GM12873 (cell line): ENCODE results near the gene COL20A1.

Experiments
- TF ChIP-seq, protein P1 (sequence below): IDR thresholded peaks from 2 replicates; pipeline ENCODE4 v1.5.1; 2012; ENCODE audit warnings: low read depth, mild to moderate bottlenecking, moderate library complexity, low read length, control low read depth; ENCODE audit not compliant: insufficient read depth; ENCODE audit errors: missing control alignments

The COL20A1 gene

DNA sequence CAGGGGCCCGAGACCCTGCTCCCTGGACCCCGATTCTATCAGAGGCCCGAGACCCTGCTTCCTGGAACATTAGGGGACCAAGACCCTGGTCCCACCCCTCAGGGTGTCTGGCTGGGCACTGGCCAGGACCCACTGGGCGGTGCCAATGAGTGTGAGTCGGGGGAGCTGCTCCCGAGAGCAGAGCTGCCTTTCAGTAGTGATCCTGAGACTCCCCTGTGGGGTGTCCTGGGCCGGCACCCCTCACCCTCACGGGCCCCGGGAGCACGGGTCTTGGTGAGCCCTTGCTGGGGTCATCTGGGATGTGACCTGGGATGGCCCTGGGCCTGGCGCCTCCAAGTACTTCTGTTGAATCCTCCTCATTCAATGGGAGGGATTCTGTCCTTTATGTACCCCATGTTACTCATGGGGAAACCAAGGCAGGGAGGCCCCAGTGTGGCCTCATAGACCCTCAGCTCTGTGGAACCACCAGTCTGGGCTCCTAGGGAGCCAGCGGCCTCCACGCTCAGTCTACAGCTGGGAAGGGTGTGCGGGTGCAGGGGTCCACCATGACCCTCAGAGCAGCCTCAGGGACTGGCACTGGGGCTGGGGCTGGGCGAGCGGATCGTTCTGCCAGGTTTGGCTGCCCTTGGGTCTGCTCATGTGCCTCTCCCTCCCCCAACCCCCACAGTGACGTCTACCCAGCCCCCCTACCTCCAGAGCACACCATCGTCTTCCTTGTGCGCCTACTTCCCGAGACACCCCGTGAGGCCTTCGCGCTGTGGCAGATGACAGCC is 25.6 kb downstream of the COL20A1 start:
- TF ChIP-seq, protein P1, sequence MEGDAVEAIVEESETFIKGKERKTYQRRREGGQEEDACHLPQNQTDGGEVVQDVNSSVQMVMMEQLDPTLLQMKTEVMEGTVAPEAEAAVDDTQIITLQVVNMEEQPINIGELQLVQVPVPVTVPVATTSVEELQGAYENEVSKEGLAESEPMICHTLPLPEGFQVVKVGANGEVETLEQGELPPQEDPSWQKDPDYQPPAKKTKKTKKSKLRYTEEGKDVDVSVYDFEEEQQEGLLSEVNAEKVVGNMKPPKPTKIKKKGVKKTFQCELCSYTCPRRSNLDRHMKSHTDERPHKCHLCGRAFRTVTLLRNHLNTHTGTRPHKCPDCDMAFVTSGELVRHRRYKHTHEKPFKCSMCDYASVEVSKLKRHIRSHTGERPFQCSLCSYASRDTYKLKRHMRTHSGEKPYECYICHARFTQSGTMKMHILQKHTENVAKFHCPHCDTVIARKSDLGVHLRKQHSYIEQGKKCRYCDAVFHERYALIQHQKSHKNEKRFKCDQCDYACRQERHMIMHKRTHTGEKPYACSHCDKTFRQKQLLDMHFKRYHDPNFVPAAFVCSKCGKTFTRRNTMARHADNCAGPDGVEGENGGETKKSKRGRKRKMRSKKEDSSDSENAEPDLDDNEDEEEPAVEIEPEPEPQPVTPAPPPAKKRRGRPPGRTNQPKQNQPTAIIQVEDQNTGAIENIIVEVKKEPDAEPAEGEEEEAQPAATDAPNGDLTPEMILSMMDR: no peak

DNA sequence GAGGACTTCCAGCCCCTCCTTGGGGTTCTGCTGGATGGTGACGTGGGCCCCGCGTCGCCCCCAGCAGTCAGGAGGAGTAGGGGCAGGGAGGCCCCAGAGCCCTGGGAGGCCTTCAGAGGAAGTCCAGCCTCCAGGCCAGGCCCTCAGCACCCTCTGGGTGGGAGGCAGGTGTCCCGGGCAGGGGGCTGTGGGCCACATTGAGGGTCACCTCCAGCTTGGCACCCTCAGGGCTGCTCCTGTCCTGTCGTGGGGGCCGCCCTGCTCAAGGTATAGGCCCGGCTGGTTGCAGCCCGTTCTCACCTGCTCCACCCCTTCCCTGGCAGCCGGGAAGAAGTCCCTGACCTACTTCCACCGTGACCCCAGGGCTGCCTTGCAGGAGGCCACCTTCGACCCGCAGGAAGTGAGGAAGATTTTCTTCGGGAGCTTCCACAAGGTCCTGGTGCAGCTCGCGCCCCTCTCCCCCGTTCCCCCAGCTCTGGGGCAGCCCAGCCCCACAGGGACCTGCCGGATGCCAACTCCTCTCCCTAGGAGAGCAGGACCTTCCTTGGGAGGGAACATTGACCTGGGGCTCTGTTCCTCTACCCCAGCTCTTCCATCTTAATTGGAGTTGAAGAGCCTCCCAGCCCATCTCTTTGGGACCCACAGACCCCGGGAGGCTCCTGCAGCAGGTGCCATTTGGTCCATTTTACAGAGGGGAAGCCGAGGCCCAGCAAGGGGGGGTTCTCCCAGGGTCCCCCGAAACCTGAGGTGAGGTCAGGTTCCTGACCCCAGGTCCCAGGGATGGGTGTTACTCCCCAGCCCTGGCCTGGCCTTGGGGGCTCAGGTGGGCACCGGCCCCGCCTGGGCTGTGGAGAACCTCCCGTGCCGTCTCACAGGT is 26.4 kb downstream of the COL20A1 start:
- TF ChIP-seq, protein P1: no peak

DNA sequence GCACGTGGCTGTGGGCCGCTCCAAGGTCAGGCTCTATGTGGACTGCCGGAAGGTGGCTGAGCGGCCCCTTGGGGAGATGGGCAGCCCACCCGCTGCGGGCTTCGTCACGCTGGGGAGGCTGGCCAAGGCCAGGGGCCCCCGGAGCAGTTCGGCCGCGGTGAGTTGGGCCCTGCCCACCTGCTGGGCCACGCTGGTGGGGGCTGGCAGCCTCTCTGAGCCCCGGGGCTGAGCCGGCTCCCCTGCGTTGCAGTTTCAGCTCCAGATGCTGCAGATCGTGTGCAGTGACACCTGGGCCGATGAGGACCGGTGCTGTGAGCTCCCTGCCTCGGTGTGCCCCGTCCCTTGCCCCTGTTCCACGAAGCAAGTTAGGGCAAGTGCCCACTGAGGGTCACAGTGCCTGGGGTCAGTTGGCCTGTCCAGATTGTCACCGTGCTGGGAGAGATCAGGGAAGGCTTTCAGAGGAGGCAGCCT is 27.1 kb downstream of the COL20A1 start:
- TF ChIP-seq, protein P1: no peak

DNA sequence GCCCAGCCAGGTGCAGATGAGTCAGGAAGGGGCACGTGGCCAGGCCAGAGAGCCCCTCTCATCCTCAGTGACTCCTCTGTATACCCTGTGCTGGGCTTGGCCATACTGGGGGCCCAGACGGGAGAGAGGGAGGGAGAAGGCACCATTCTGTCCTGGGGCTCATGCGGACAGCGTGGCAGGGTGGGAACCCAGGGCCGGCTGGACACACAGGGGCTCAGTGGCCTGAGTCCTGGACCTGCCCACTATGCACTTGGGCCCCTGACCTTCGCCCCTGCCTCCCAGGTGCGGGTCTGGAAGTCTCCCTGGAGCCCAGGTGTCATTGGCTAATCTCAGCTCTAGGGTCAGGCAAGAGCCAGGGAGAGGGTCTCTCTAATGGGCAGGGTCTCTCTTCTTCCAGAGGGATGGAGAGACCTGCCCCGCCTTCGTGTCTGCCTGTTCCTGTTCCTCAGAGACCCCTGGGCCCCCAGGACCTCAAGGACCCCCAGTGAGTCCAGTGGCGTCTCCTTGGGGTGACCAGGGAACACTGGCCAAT is 27.7 kb downstream of the COL20A1 start:
- TF ChIP-seq, protein P1: no peak

DNA sequence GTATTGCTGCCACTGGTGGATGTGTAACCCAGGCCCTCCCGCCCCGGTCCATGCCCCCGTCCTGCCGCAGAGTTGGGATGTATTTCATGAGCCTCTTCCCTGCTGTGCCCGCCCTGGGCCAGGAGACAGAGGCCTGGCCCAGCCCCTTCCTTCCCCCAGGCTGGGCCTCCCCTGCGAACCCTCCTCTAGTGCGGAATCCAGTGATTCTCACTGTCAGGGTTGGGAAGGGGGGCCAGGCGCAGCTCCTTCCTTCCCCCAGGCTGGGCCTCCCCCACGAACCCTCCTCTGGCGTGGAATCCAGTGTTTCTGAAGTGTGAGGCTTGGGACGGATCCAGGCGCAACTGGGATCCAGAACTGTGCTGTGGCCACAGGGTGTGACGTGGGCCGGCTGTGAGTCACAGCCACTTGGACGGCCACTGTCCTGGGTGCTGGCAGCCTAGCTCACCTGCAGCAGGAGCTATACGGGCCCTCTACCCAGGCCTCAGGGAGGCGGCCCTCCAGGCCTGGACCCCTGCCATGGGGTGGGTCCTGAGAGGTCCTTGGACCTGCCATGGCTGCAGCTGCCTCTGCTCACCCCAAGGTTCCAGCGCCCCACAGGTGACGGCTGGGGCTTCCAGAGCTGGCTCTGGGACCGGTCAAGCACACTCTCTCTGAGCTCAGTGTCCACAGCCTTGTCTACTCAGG is 28.3 kb downstream of the COL20A1 start:
- TF ChIP-seq, protein P1: no peak

DNA sequence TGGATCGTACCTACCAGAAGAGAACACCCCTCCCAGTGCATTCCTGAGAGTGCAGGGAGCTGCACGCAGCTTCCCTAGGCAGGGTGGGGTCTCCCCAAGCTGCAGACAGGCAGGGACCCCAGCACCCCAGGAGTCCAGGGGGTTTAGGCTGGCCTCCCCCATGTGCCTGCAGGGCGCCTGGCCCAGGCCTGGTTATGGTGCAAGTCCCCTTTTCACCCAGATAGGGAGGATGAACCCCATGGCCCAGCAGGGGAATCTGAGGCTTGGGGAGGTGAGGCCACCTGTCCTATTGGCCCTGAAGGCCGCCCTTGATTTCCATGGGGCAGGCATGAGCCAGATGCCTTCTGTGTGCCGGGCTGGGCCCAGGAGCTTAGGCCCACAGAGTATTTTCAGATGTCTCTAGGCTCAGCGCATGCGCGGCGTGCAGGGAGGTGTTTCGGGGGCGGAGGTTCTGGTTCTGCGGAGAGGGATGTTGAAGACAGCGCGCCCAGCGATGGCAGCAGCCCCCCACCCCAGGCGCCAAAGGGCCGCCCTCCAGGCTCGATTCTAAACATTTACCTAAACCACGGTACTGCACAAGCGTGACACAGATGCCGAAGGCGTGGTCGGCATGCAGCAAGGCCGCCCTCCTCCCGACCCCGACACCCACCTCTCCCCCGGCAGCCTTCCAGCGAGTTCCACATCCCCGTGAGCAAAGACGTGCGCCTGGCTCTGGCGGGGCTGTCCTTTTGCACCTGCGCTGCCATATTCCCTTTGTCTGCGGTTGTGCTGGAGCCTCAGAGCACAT is 29.4 kb downstream of the COL20A1 start:
- TF ChIP-seq, protein P1: no peak
